ENCODE results near the gene NAA38.

The NAA38 gene

GRCh38 chr17:7852262-7852670 is 5.1 kb downstream of the NAA38 start:
- DNase-seq (ENCODE audit: low read depth), result no peak

- DNase-seq (ENCODE audit: low read depth), result peak; percentile 81
These were observed 5.7 kb downstream of the NAA38 start for GRCh38 chr17:7851438-7852261.

DNA sequence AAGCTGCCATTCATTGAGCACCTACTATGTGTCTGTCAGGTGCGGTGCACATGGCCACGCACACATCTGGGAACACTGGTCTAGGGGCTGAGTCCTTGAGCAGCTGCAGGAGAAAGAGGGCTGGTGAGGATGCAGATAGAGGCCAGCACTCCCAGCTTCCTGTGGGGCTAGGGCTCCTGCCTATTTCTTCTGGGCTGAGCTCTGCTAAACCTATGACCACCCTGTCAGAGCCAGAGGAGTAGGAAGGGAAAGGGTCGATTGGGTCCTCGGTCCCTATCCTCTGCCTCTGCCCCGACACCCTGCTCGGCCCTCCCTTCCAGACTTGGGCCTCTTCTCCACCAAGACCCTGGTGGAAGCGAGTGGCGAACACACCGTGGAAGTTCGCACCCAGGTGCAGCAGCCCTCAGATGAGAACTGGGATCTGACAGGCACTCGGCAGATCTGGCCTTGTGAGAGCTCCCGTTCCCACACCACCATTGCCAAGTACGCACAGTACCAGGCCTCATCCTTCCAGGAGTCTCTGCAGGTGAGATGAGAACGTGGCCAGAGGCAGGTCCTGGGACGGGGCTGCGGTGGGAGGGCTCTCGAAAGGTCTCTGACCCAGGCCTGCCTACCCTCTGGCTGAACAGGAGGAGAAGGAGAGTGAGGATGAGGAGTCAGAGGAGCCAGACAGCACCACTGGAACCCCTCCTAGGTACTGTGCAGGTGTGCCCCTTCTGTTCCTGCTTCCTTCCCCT is 6.5 kb downstream of the NAA38 start:
- no peak for DNase-seq (ENCODE audit: low read depth)

- no peak for DNase-seq (ENCODE audit: low read depth)
These were observed 7.4 kb downstream of the NAA38 start for GRCh38 chr17:7849751-7850504.

- no peak for DNase-seq (ENCODE audit: low read depth)
These were observed 8.1 kb downstream of the NAA38 start for GRCh38 chr17:7849130-7849750.

DNA sequence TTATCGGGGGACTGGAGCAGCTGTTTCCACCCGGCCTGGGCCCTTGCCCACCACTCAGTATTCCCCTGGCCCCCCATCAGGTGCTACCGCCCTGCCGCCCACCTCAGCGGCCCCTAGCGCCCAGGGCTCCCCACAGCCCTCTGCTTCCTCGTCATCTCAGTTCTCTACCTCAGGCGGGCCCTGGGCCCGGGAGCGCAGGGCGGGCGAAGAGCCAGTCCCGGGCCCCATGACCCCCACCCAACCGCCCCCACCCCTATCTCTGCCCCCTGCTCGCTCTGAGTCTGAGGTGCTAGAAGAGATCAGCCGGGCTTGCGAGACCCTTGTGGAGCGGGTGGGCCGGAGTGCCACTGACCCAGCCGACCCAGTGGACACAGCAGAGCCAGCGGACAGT is 8.6 kb downstream of the NAA38 start:
- DNase-seq (ENCODE audit: low read depth), result no peak

- no peak for DNase-seq (ENCODE audit: low read depth)
These were observed 9.2 kb downstream of the NAA38 start for GRCh38 chr17:7848131-7848579.

GRCh38 chr17:7846765-7847661 is 10.3 kb downstream of the NAA38 start:
- DNase-seq (ENCODE audit: low read depth), result no peak

DNA sequence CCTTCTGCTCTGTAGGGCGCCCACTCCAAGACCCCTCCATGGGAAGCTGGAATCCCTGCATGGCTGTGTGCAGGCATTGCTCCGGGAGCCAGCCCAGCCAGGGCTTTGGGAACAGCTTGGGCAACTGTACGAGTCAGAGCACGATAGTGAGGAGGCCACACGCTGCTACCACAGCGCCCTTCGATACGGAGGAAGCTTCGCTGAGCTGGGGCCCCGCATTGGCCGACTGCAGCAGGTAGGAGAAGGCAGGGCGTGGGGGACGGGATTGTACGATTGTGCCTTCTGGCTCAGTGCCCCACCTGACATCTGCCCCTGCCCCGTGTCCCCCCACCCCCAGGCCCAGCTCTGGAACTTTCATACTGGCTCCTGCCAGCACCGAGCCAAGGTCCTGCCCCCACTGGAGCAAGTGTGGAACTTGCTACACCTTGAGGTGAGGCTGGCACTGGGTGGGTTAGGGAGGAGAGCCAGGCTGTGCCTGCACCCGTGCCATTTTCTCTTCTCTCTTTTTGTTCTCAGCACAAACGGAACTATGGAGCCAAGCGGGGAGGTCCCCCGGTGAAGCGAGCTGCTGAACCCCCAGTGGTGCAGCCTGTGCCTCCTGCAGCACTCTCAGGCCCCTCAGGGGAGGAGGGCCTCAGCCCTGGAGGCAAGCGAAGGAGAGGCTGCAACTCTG is 11.2 kb downstream of the NAA38 start:
- no peak for DNase-seq (ENCODE audit: low read depth)

GRCh38 chr17:7845359-7846062 is 11.8 kb downstream of the NAA38 start:
- no peak for DNase-seq (ENCODE audit: low read depth)

DNA sequence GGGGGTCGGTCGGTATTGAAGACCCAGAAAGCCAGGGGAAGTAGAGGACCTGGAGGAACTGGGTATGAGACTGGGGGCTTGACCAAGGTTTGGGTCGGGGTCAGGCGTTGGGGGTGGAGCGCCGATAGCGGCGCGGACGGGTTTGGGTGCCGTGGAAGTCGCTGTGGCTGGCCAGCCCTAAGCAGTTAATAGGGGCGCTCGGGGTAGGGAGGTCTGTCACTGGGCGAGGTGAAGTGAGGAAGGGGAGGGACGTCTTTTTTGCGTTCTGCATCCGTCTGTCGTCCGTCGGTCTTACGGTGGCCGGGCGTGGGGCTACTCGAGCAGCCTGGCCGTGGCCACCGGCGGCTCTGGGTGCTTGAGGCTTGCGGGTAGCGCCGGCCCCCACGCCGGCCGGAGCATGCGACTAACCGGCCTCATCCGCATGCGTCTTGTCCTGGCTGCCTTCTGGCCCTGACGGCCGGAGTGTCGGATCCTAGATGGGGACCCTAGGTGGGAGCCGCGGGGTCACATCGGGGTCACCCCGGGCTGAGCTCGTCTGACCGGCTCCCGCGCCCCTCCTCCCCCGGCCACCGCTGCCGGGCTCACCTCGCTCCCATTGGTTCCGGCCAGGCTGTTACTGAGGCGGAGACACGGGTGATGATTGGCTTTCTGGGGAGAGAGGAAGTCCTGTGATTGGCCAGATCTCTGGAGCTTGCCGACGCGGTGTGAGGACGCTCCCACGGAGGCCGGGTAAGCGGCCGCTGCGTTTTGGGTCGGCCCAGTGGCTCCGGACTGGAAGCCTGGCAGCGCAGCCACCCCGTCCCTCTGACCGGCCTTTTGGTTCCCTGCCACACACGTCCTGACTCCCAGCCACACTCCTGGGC is 12.8 kb downstream of the NAA38 start:
- DNase-seq (ENCODE audit: low read depth), result peak; percentile 98

- peak; percentile 90 for DNase-seq (ENCODE audit: low read depth)
These were observed 13.6 kb downstream of the NAA38 start for GRCh38 chr17:7843536-7844291.

DNA sequence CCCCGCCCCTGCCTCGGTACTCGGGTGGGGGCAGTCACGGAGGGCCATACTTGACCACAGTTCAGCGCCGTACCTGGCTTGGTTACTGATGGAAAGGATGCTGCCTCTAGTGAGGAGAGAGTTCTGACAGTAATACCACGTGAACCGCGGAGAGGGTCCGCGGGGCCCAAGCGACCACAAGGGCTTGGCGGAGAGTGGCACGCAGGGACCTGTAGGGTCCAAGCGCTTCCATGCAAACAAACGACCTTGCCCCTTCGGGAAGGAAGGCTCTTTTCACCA is 14.2 kb downstream of the NAA38 start:
- DNase-seq (ENCODE audit: low read depth), result no peak

- peak; percentile 97 for DNase-seq (ENCODE audit: low read depth)
These were observed 14.7 kb downstream of the NAA38 start for GRCh38 chr17:7842380-7843256.

DNA sequence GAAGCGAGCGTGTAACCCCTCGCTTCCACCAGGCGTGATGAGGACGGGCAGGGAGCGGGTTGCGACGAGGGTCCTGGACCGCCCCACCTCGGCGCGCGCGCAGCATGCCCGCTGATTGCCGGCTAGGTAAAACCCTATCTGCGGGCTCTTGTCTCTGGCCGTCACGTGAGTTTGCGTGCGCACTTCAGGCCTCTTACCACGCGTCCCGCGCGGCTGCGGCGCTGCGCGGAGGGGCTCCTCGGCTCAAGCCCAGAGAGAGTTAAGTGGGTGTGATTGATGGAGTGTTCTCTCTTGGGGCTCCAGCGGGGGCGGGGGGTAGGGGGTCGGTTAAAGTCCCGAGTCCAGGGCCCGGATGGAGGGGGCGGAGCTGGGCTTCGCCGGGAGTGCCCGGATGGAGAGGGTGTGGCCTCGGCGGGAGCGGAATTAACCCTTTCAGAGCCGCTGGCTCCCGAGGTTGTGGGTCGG is 15.4 kb downstream of the NAA38 start:
- DNase-seq (ENCODE audit: low read depth), result peak; percentile 92

GRCh38 chr17:7841396-7841914 is 15.9 kb downstream of the NAA38 start:
- peak; percentile 93 for DNase-seq (ENCODE audit: low read depth)

GRCh38 chr17:7840875-7841274 is 16.5 kb downstream of the NAA38 start:
- DNase-seq (ENCODE audit: low read depth), result no peak

All from ELR (cell line).